T-helper 2 cell treated with Interferon-gamma antibody and Interleukin-4, amounts not matched to agents 5 μg/mL and 100 μg/mL, for 36 hours (primary cell): ENCODE data around the gene ELAPOR2.

Experiments used
- DNase-seq: peaks from one replicate; pipeline ENCODE4 v3.0.0; 2021; ENCODE audit warnings: low spot score
- H3K27ac Mint-ChIP-seq: one replicate; pipeline ENCODE4 v1.8.0; 2021; ENCODE audit warnings: mild to moderate bottlenecking, mixed read lengths
- H3K27me3 Mint-ChIP-seq: one replicate; pipeline ENCODE4 v1.8.0; 2021; ENCODE audit warnings: low read depth, mixed read lengths
- H3K36me3 Mint-ChIP-seq: one replicate; pipeline ENCODE4 v1.8.0; 2021; ENCODE audit warnings: low read depth, mixed read lengths
- H3K4me1 Mint-ChIP-seq: one replicate; pipeline ENCODE4 v1.8.0; 2021; ENCODE audit warnings: low read depth, mixed read lengths
- H3K4me3 Mint-ChIP-seq: one replicate; pipeline ENCODE4 v1.8.0; 2022; ENCODE audit warnings: mild to moderate bottlenecking, moderate library complexity, mixed read lengths
- H3K9me3 Mint-ChIP-seq: one replicate; pipeline ENCODE4 v1.8.0; 2021; ENCODE audit warnings: mixed read lengths

ELAPOR2 gene

DNA sequence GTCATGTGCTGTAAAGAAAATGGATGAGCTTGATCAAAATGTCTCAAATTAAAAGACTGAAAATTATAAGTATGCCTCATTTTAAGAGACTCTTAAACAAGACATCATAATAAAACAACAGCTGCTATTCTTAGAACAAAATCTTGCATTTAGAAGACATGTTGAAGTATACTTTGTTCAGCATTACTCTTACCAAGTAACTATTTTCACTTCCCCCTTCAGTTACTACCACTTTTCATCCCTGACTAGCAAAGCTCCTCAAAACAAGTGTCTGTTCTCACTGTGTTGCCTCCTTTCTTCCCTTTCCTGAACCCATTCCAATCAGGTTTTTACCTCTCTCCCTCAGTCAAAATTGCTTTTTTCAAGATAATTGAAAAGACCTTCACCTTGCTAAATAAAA is 31.6 kb downstream of the ELAPOR2 start:
- Mint-ChIP-seq H3K27ac (no peak overlapping the region), H3K4me3 (no peak overlapping the region)

DNA sequence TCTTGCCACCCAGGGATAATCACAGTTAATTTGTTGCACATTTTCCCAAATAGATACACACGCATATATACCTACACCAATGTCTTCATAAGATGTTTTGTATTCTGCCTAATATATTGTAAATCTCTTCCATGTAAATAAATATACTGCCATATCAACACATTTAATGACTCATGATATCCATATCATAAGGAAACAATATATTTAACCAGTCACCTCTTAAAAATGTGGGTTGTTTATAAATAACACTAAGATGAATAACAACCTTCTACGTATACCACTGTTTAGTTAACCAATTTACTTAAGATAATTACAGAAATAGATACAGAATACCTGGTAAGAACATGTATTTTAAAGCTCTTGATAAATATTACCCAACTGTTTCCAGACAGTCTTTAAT is 38.2 kb downstream of the ELAPOR2 start:
- Mint-ChIP-seq H3K9me3 (no peaks in the 10 kb centered on the region), H3K27ac (no peak overlapping the region), H3K27me3 (no peaks in the 10 kb centered on the region), H3K36me3 (no peaks in the 10 kb centered on the region), H3K4me3 (no peak overlapping the region), H3K4me1 (no peaks in the 10 kb centered on the region)
- DNase-seq, result no peak

More for the DNA sequence above, 31.6 kb downstream of the ELAPOR2 start:
- Mint-ChIP-seq H3K9me3 (no peaks in the 10 kb centered on the region), H3K27me3 (no peaks in the 10 kb centered on the region), H3K4me1 (peaks cover 2% of the 10 kb centered on the region), H3K36me3 (no peaks in the 10 kb centered on the region)
- no peak for DNase-seq

DNA sequence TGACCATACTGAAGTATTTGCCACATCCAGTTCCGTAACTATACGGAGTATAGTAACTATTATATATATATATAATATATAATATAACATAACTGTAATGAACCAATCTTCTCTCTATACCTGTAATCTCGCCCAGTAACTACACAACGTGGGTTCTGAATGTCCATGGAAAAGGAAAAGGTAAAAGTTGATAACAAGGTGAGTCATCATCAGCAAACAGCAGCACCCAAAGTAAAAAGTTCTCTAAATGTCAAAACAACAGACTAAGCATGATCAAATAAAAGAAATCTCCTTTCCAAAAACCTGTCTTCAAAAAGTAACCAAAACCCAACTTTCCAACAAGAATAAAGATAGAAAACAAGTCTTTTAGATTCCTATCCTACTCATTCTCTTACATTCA is 42.8 kb downstream of the ELAPOR2 start:
- no peaks in the 10 kb centered on the region for H3K36me3 Mint-ChIP-seq
- no peaks in the 10 kb centered on the region for H3K9me3 Mint-ChIP-seq
- no peak overlapping the region for H3K4me3 Mint-ChIP-seq
- no peaks in the 10 kb centered on the region for H3K4me1 Mint-ChIP-seq
- no peak overlapping the region for H3K27ac Mint-ChIP-seq
- H3K27me3 Mint-ChIP-seq, result peaks cover 2% of the 10 kb centered on the region
- no peak for DNase-seq

DNA sequence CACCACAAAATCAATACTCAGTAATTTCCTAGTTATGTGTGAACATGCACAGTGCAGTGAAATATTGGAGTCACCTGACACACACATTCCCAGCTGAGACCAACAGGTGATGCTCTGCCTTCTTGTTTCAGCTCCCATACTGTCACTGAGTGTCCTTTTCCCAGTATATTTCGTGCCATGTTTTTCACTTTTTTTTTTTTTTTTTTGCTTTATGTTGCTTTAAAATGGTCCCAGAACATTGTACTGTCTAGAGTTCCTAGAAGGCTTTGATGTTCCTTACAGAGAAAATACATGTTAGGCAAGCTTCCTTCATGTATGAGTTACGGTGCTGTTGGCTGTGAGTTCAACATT is 45.6 kb downstream of the ELAPOR2 start:
- Mint-ChIP-seq H3K27ac (no peak overlapping the region), H3K4me3 (no peak overlapping the region)
- DNase-seq, result no peak

DNA sequence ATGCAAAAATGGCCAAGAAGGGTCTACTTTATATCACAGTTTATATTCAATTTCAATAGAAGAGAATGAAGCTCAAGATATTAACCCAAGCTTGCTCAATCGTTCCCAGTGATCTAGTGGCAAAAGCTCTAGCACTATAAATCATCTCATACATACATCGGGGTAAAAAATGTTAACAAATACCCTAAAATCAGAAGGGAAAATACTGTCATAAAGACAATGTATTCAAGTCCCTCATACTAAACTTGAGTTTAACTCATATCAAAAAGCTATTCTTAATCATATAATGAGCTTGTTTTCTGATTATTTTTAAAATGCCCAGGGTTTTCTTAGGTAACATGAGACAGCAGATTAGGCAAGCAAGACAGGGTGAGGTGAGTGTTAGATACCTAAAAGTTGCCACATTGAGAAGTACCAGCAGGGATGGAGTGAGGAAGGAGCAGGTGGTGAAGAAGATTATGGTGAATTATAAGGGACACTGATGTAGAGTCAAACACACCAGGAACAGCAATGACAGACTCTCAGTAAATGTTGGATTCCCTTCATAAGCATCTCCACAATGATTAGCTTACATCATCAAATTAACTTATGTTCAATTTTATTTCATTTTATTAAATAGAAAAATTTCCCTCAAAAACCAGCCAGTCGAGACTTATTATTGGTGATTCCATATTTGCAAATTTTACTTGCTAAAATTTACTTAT is 46.2 kb downstream of the ELAPOR2 start:
- no peak overlapping the region for H3K27ac Mint-ChIP-seq
- no peaks in the 10 kb centered on the region for H3K9me3 Mint-ChIP-seq
- H3K4me3 Mint-ChIP-seq, result no peak overlapping the region
- no peaks in the 10 kb centered on the region for H3K4me1 Mint-ChIP-seq
- peaks cover 2% of the 10 kb centered on the region for H3K27me3 Mint-ChIP-seq
- H3K36me3 Mint-ChIP-seq, result no peaks in the 10 kb centered on the region
- no peak for DNase-seq

More for the DNA sequence above, 45.6 kb downstream of the ELAPOR2 start:
- Mint-ChIP-seq H3K9me3 (no peaks in the 10 kb centered on the region), H3K36me3 (no peaks in the 10 kb centered on the region), H3K27me3 (peaks cover 2% of the 10 kb centered on the region), H3K4me1 (no peaks in the 10 kb centered on the region)
